Hepatocyte (in vitro differentiated cells): ENCODE measurements around the gene TSPAN4. TPM values are rescaled to one million over a fixed set of nuclear protein-coding genes. Genes with fewer than 3 reads are reported as not detected.
A peak's percentile ranks its signal among the peaks of the same experiment; 100 is the strongest.

Experiments
- DNase-seq: peaks from one replicate; pipeline ENCODE4 v3.0.0-alpha.2; 2016; ENCODE audit warnings: low spot score
- H2AFZ ChIP-seq: fragments of 200-600 bp; sonication (generic); 2 replicates; pipeline ENCODE4 v1.6.0; 2016; ENCODE audit warnings: antibody characterized with exemption, mild to moderate bottlenecking
- H3K27ac ChIP-seq: fragments of 200-600 bp; sonication (generic); 2 replicates; pipeline ENCODE4 v1.5.1; 2016; ENCODE audit warnings: mild to moderate bottlenecking
- H3K27me3 ChIP-seq: fragments of 200-600 bp; sonication (generic); 2 replicates; pipeline ENCODE4 v1.6.1; 2016
- H3K36me3 ChIP-seq: fragments of 200-600 bp; sonication (generic); replicated peaks from 2 replicates; pipeline ENCODE4 v1.5.1; 2016; ENCODE audit warnings: low read depth; ENCODE audit not compliant: insufficient read depth
- H3K4me1 ChIP-seq: fragments of 200-600 bp; sonication (generic); 2 replicates; pipeline ENCODE4 v1.5.1; 2016; ENCODE audit warnings: mild to moderate bottlenecking, moderate library complexity; ENCODE audit not compliant: insufficient read depth
- H3K4me2 ChIP-seq: fragments of 200-600 bp; sonication (generic); 2 replicates; pipeline ENCODE4 v1.6.0; 2016
- H3K4me3 ChIP-seq: fragments of 200-600 bp; sonication (generic); 2 replicates; pipeline ENCODE4 v1.5.1; 2016; ENCODE audit warnings: mild to moderate bottlenecking
- H3K79me2 ChIP-seq: fragments of 200-600 bp; sonication (generic); 2 replicates; pipeline ENCODE4 v1.6.0; 2017; ENCODE audit warnings: mild to moderate bottlenecking
- H3K9me2 ChIP-seq: fragments of 200-600 bp; sonication (generic); replicated peaks from 2 replicates; pipeline ENCODE4 v1.6.0; 2017; ENCODE audit warnings: mild to moderate bottlenecking; ENCODE audit not compliant: insufficient read depth
- H3K9me3 ChIP-seq: fragments of 200-600 bp; sonication (generic); 2 replicates; pipeline ENCODE4 v1.5.1; 2016; ENCODE audit warnings: low read depth, mild to moderate bottlenecking
- H4K20me1 ChIP-seq: fragments of 200-600 bp; sonication (generic); 2 replicates; pipeline ENCODE4 v1.6.0; 2016; ENCODE audit warnings: mild to moderate bottlenecking; ENCODE audit not compliant: insufficient read depth, poor library complexity, severe bottlenecking
- CTCF ChIP-seq: fragments of 200-600 bp; sonication (generic); IDR thresholded peaks from 2 replicates; pipeline ENCODE4 v1.5.1; 2016; ENCODE audit warnings: antibody characterized with exemption, mild to moderate bottlenecking; ENCODE audit not compliant: poor library complexity
- EZH2 ChIP-seq: fragments of 200-600 bp; sonication (generic); IDR thresholded peaks from 2 replicates; pipeline ENCODE4 v1.6.1; 2016; ENCODE audit warnings: antibody characterized with exemption, mild to moderate bottlenecking, borderline replicate concordance
- EZH2phosphoT487 ChIP-seq: fragments of 200-600 bp; sonication (generic); IDR thresholded peaks from one replicate; pipeline ENCODE4 v1.6.1; 2018; ENCODE audit warnings: antibody characterized with exemption, mild to moderate bottlenecking, low read depth, moderate library complexity; ENCODE audit not compliant: unreplicated experiment, severe bottlenecking
- WGBS: methylation state at CpG from one replicate; pipeline ENCODE4 v1.1.6; 2016; ENCODE audit warnings: low lambda C conversion rate; ENCODE audit errors: missing lambda C conversion rate; 5-methylcytosine and 5-hydroxymethylcytosine counted together
- polyA plus RNA-seq: library from polyadenylated mRNA; unstranded; fragments of >200 nt; fragmentation: Nextera tagmentation; extraction: Ambion mirVana; gene quantifications from 2 replicates; pipeline ENCODE4 v1.2.1, GENCODE V29; 2016
- total RNA-seq: library from RNA; depleted of rRNA; stranded (reverse); fragments of >200 nt; gene quantifications from 2 replicates; pipeline ENCODE4 v1.2.3, GENCODE V29; 2014

Gene TSPAN4
- total and polyA plus RNA-seq, 2 experiments from 2014 or later, result 82.8 to 148 TPM

- WGBS, result 50% methylated on average over 9 of the region's 9 CpGs
- no peak for DNase-seq
Measured at GRCh38 chr11:833849-834311, 8.8 kb upstream of the TSPAN4 start.

GRCh38 chr11:834371-835316, 8.0 kb upstream of the TSPAN4 start:
- peak; percentile 71 for DNase-seq
- Histone ChIP-seq H3K79me2 (peaks cover 31% of the 10 kb centered on the region), H3K4me2 (peak overlapping the region; percentile 98), H3K4me3 (no peak overlapping the region), H2AFZ (no peak overlapping the region), H3K9me3 (no peaks in the 10 kb centered on the region), H3K36me3 (no peaks in the 10 kb centered on the region), H4K20me1 (peaks cover 21% of the 10 kb centered on the region), H3K27ac (peak overlapping the region; percentile 87), H3K27me3 (no peaks in the 10 kb centered on the region), H3K4me1 (peaks cover 40% of the 10 kb centered on the region), H3K9me2 (no peaks in the 10 kb centered on the region)
- 65% methylated on average over 29 of the region's 31 CpGs for WGBS
- TF ChIP-seq EZH2phosphoT487 (no peak), CTCF (no peak), EZH2 (no peak)

More at GRCh38 chr11:833849-834311, 8.8 kb upstream of the TSPAN4 start:
- TF ChIP-seq EZH2phosphoT487 (no peak), CTCF (no peak), EZH2 (no peak)
- H3K27me3 ChIP-seq, result peaks cover 3% of the 10 kb centered on the region
- H3K27ac ChIP-seq, result peak overlapping the region; percentile 87
- H3K4me2 ChIP-seq, result peak overlapping the region; percentile 98
- H3K79me2 ChIP-seq, result peaks cover 31% of the 10 kb centered on the region
- H3K4me1 ChIP-seq, result peaks cover 44% of the 10 kb centered on the region
- H4K20me1 ChIP-seq, result peaks cover 21% of the 10 kb centered on the region
- no peak overlapping the region for H2AFZ ChIP-seq
- H3K4me3 ChIP-seq, result peak overlapping the region; percentile 44
- no peaks in the 10 kb centered on the region for H3K9me2 ChIP-seq
- no peaks in the 10 kb centered on the region for H3K9me3 ChIP-seq
- no peaks in the 10 kb centered on the region for H3K36me3 ChIP-seq

- WGBS, result 98% methylated on average over 14 of the region's 14 CpGs
- peaks cover 46% of the 10 kb centered on the region for H3K79me2 ChIP-seq
- DNase-seq, result no peak
- no peaks in the 10 kb centered on the region for H3K9me2 ChIP-seq
- no peaks in the 10 kb centered on the region for H3K27me3 ChIP-seq
- no peak overlapping the region for H3K4me2 ChIP-seq
- H4K20me1 ChIP-seq, result peaks cover 26% of the 10 kb centered on the region
- peaks cover 31% of the 10 kb centered on the region for H3K4me1 ChIP-seq
- no peaks in the 10 kb centered on the region for H3K9me3 ChIP-seq
- no peak for TF ChIP-seq CTCF
- no peak for TF ChIP-seq EZH2
- TF ChIP-seq EZH2phosphoT487, result no peak
- no peaks in the 10 kb centered on the region for H3K36me3 ChIP-seq
- H3K27ac ChIP-seq, result no peak overlapping the region
- no peak overlapping the region for H2AFZ ChIP-seq
- H3K4me3 ChIP-seq, result no peak overlapping the region
Measured at GRCh38 chr11:836274-836673, 6.4 kb upstream of the TSPAN4 start.
